ENCODE results near the gene FBXL5. TPM values are rescaled to one million over a fixed set of nuclear protein-coding genes. Genes with fewer than 3 reads are reported as not detected.

The FBXL5 gene
- total RNA-seq, 1 donor from 2014 or later = 54.4 TPM

DNA sequence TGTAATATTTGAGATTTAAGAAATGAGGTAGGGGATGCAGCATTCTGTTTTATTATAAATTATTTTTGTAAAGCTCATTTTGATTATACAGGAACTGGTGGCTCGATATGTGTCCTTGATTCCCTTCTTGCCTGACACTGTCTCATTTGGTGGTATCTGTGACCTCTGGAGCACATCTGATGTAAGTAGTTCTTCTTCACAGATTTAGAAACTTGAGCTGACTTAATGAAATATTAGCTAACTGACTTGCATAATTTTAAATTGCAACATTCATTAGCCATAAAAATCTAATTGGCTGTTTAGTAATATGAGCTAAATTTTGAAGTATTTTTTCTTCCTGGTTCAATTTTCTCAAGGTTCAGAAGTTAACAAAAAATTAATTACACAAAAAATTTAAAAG is 69.1 kb downstream of the FBXL5 start:
- peaks cover 8% of the 10 kb centered on the region for H3K4me1 Mint-ChIP-seq (ENCODE audit: low read depth)
- no peak overlapping the region for H3K4me3 Mint-ChIP-seq (ENCODE audit: unreplicated experiment)
- peaks cover 5% of the 10 kb centered on the region for H3K36me3 Mint-ChIP-seq (ENCODE audit: low read depth)
- no peak for DNase-seq (ENCODE audit: low spot score)
- no peaks in the 10 kb centered on the region for H3K9me3 Mint-ChIP-seq (ENCODE audit: low read depth)
- H3K27me3 Mint-ChIP-seq (ENCODE audit: low read depth) = no peaks in the 10 kb centered on the region
- H3K27ac Mint-ChIP-seq (ENCODE audit: unreplicated experiment) = no peak overlapping the region
- TF ChIP-seq, protein P1, sequence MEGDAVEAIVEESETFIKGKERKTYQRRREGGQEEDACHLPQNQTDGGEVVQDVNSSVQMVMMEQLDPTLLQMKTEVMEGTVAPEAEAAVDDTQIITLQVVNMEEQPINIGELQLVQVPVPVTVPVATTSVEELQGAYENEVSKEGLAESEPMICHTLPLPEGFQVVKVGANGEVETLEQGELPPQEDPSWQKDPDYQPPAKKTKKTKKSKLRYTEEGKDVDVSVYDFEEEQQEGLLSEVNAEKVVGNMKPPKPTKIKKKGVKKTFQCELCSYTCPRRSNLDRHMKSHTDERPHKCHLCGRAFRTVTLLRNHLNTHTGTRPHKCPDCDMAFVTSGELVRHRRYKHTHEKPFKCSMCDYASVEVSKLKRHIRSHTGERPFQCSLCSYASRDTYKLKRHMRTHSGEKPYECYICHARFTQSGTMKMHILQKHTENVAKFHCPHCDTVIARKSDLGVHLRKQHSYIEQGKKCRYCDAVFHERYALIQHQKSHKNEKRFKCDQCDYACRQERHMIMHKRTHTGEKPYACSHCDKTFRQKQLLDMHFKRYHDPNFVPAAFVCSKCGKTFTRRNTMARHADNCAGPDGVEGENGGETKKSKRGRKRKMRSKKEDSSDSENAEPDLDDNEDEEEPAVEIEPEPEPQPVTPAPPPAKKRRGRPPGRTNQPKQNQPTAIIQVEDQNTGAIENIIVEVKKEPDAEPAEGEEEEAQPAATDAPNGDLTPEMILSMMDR (IDR thresholded peaks at IDR 0.05) = no peak

DNA sequence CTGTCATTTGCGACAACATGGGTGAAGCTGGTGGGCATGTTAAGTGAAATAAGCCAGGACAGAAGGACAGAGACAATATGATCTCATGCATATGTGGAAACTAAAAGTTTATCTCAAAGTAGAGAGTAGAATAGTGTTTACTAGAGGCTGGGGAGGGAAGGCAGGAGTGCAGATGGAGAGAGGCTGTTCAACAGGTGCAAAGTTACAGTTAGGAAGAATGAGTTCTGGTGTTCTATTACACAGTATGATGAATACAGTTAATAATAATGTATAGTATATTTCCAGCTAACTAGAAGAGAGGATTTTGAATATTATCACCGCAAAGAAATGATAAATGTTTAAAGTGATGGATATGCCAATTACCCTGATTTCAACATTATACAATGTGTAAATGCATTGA is 69.8 kb downstream of the FBXL5 start:
- TF ChIP-seq, protein P1 (IDR thresholded peaks at IDR 0.05) = no peak
- peaks cover 9% of the 10 kb centered on the region for H3K4me1 Mint-ChIP-seq (ENCODE audit: low read depth)
- no peak overlapping the region for H3K27ac Mint-ChIP-seq (ENCODE audit: unreplicated experiment)
- no peak overlapping the region for H3K4me3 Mint-ChIP-seq (ENCODE audit: unreplicated experiment)
- peaks cover 5% of the 10 kb centered on the region for H3K36me3 Mint-ChIP-seq (ENCODE audit: low read depth)
- no peak for DNase-seq (ENCODE audit: low spot score)
- H3K27me3 Mint-ChIP-seq (ENCODE audit: low read depth) = no peaks in the 10 kb centered on the region
- H3K9me3 Mint-ChIP-seq (ENCODE audit: low read depth) = no peaks in the 10 kb centered on the region

DNA sequence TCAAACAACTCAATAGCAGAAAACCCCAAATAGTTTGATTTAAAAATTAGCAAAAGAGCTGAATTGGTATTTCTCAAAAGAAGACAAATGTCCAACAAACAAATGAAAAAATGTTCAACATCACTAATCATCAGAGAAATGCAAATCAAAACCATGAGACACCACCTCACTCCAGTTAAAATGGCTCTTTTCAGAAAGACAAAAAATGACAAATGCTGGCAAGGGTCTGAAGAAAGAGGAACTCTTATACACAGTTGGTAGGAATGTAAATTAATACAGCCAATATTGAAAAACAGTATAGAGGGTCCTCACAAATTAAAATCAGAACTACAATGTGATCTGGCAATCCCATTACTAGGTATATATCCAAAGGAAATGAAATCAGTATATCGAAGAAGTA is 70.4 kb downstream of the FBXL5 start:
- Mint-ChIP-seq H3K4me1 (ENCODE audit: low read depth) (peaks cover 9% of the 10 kb centered on the region), H3K27ac (ENCODE audit: unreplicated experiment) (no peak overlapping the region), H3K36me3 (ENCODE audit: low read depth) (peaks cover 6% of the 10 kb centered on the region), H3K9me3 (ENCODE audit: low read depth) (no peaks in the 10 kb centered on the region), H3K27me3 (ENCODE audit: low read depth) (no peaks in the 10 kb centered on the region), H3K4me3 (ENCODE audit: unreplicated experiment) (no peak overlapping the region)
- TF ChIP-seq, protein P1 (IDR thresholded peaks at IDR 0.05) = no peak
- no peak for DNase-seq (ENCODE audit: low spot score)

DNA sequence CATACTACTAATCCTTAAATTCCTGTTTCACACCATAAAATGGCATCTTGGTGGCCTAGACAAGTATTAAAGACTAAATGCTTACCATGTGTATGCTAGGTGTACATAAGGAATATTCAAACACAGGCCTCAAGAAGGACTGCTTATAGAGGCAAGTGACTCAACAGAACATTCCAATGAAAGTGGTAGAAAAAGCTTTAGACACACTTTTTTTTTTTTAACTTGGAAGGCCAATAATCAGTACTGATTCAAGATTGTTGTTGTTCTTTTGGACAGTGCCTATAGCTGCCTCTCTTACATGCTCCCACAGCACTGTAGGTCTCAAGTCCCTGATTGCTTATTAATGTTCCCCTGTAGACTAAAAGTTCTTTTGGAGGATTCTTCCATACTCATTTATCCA is 77.6 kb downstream of the FBXL5 start:
- H3K4me1 Mint-ChIP-seq (ENCODE audit: low read depth) = peaks cover 24% of the 10 kb centered on the region
- H3K27me3 Mint-ChIP-seq (ENCODE audit: low read depth) = no peaks in the 10 kb centered on the region
- H3K4me3 Mint-ChIP-seq (ENCODE audit: unreplicated experiment) = no peak overlapping the region
- no peak overlapping the region for H3K27ac Mint-ChIP-seq (ENCODE audit: unreplicated experiment)
- no peaks in the 10 kb centered on the region for H3K9me3 Mint-ChIP-seq (ENCODE audit: low read depth)
- H3K36me3 Mint-ChIP-seq (ENCODE audit: low read depth) = peaks cover 3% of the 10 kb centered on the region
- TF ChIP-seq, protein P1 (IDR thresholded peaks at IDR 0.05) = no peak
- no peak for DNase-seq (ENCODE audit: low spot score)

DNA sequence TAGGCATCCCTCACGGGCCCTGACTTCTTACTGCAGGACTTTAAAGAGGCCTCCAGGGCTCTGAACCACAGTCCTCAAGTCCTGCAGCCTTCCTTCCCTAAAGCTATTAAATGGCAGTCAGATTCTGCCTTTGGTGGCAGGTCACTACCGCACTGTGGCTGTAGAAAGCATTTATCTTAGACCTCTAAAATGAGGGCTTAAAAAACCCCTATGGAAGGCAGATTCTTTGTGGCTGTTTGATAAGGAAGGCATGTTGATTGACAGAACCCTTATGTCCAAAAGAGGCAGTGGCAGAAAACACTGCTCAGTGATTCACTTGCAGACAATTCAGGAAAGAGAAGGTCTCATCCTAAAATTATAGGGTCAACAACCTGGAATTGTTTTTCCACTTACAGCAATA is 79.2 kb downstream of the FBXL5 start:
- DNase-seq (ENCODE audit: low spot score) = no peak
- H3K4me3 Mint-ChIP-seq (ENCODE audit: unreplicated experiment) = no peak overlapping the region
- peaks cover 16% of the 10 kb centered on the region for H3K4me1 Mint-ChIP-seq (ENCODE audit: low read depth)
- TF ChIP-seq, protein P1 (IDR thresholded peaks at IDR 0.05) = no peak
- H3K27me3 Mint-ChIP-seq (ENCODE audit: low read depth) = no peaks in the 10 kb centered on the region
- H3K36me3 Mint-ChIP-seq (ENCODE audit: low read depth) = peaks cover 1% of the 10 kb centered on the region
- H3K27ac Mint-ChIP-seq (ENCODE audit: unreplicated experiment) = no peak overlapping the region
- H3K9me3 Mint-ChIP-seq (ENCODE audit: low read depth) = no peaks in the 10 kb centered on the region
